ENCODE results near the gene ST8SIA2.

The ST8SIA2 gene

GRCh38 chr15:92399271-92399950, 5.7 kb downstream of the ST8SIA2 start:
- no peak for DNase-seq

- no peak for DNase-seq
Measured at GRCh38 chr15:92400573-92400972, 6.9 kb downstream of the ST8SIA2 start.

DNA sequence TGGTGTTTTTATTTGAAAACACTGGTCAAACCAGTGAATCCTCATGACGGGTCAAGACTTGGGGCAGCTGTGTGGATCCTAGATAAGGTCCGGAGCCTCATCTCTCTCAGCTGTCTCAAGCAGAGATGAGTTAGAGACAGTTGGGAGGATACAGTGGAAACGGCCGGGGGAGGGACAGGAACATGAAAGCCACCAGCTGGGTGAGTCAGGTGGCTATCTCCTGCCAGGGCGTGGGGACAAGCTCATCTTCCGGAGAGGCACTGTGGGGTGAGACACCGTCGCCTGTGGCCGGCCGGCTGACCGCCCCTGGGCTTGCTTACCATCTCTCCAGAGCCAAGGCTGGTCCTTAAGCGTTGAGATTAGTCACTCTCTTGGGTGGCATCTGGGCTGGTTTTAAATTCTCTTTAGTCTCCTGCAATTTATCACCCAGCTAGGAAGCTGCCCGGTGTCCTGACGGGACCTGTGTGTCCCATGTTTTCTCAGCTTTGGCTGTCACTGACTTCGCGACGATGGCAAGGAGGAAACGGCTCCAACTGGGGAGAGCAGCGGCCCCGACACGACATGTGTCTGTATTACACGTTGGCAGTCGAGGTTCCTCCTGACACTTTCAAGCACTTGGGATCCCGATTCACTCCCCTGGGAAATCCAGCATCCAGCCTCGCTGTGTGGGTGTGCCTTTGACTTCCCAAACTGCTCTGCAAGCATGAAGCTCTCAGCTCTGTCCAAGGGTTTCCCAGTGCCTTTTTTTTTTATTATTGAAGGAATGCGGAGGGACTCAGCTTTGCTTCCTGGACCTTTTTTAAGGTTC, 7.5 kb downstream of the ST8SIA2 start:
- no peak for DNase-seq

DNA sequence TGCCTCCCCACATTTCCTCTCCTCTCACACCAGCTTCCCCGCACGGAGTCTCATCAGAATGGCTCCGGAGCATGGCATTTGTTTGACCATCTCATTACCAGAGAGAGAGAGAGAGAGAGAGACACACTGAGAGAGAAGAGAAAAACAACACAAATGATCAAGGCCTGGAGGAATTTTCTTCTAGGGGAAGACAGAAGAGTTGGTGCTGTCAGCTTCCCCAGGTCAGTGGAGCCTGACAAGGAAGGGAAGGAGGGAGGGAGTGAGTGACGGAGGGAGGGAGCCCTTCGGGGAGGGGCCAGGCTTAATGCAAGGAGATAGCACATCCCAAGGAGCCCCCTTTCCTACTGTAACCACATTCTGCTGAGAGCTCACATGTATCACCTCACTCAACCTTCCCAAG, 9.1 kb downstream of the ST8SIA2 start:
- DNase-seq, result peak; percentile 37

GRCh38 chr15:92405942-92406341, 12.3 kb downstream of the ST8SIA2 start:
- no peak for DNase-seq

GRCh38 chr15:92407321-92407720, 13.6 kb downstream of the ST8SIA2 start:
- DNase-seq, result no peak

- DNase-seq, result no peak
Measured at GRCh38 chr15:92407916-92408315, 14.2 kb downstream of the ST8SIA2 start.

DNA sequence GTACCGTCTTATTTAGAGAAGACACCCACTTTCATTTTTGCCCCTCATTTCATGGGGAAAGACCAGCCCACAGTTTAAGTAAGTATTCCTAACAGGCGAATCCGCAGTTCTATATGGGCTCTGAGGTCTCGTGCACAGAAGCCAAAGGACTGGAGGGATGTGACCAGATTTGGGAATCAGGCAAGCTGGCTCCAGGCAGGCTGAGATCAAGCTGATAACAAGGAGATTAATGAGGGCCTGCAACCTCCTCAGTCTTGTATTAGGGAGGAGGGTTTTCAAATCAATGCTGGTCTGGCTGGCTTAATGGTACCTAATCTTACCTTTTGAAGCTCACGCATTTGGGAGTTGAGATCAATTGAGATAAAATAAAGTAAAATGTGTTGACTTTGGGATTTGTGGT, 15.3 kb downstream of the ST8SIA2 start:
- no peak for DNase-seq

GRCh38 chr15:92409521-92409920, 15.8 kb downstream of the ST8SIA2 start:
- DNase-seq, result no peak

DNA sequence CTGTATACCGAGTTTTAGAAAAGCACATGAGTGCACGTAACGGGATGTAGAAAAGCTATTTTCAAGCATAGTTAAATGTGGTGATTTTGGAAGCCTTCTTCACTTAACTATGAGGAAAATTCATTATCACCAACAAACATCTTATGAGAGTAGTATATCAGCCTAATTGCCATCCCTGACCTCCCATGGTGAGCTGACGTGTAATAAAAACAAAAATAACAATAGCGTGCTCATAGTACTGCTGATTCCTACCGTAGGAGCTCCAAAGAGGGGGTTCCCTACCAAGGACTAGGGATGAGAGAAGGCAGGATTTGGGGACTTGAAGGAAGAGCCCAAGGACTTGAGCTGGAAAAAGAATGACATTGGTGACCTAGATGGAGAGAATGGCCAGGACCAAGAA, 16.9 kb downstream of the ST8SIA2 start:
- DNase-seq, result no peak

- DNase-seq, result no peak
Measured at GRCh38 chr15:92411256-92411655, 17.6 kb downstream of the ST8SIA2 start.

- DNase-seq, result peak; percentile 22
Measured at GRCh38 chr15:92413510-92413909, 19.8 kb downstream of the ST8SIA2 start.

DNA sequence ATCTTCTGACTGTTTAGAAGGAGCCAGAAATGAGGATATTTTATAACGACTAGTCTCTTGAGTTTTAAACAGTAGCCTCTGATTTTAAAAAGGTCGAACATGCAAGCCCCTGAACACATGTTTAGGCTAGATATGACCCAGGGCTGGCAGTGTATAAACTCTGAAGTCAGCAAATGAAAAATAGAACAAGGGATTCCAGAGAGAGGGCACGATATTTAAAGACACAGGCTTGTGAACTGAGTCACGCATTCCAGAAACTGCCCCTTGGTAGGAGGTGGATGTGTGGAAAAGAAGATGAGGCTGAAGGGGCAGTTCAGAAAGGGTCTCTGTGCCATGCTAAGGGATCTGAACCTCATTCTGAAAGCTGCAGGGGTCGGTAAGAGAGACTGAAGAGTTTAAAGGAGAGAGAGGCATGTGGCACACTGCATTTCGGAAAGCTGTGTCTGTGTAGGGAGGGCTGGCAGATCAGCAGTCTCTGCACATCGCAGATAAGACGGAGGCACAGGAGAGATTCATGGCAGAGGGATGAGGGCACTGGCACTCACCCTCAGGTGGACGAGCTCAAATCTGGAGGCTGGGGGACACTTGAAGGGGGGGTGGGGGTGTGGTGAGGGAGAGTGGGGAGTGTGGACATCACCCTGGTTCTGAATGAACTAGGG, 22.1 kb downstream of the ST8SIA2 start:
- DNase-seq, result no peak

DNA sequence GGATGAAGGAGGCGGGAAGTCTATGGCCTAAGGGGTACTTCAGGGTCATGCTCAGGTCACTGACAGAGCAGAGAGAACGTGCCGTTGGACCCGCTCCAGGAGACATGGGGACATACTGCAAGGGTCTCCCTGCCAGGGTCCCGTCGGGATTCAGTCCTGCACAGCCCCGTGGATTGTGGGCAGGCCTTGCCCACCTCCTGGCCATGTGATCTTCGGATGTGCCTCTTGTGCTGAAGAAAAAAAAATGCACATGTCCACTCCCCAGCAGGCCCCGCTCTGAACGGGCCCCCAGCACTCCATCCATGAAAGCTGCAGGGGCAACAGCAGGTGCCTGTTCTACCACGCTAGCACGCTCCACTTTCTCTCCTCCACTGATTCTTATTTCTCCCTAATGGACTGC, 22.9 kb downstream of the ST8SIA2 start:
- DNase-seq, result no peak

GRCh38 chr15:92417716-92418115, 24.0 kb downstream of the ST8SIA2 start:
- DNase-seq, result no peak

DNA sequence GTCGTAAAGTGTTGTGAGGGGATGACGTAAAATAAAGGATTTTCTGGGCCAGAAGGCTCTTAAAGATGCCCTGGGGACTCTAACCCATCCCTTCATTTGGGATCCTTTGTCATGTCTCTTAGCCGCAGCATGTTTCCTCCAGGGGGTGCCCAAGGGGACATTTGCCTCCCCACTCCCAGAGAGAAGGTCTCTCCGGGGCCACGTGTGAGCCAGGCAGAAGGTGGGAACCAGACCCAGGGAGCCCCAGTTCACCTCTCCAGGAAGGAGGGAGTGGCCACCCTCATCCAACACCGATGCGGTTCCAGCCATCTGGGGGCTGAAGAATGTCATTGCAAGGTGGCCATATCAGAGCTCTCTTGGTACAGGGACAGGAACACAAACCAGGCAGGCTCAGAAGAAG, 25.2 kb downstream of the ST8SIA2 start:
- DNase-seq, result no peak

GRCh38 chr15:92421976-92422375, 28.3 kb downstream of the ST8SIA2 start:
- DNase-seq, result no peak

GRCh38 chr15:92425578-92426225, 32.0 kb downstream of the ST8SIA2 start:
- no peak for DNase-seq

DNA sequence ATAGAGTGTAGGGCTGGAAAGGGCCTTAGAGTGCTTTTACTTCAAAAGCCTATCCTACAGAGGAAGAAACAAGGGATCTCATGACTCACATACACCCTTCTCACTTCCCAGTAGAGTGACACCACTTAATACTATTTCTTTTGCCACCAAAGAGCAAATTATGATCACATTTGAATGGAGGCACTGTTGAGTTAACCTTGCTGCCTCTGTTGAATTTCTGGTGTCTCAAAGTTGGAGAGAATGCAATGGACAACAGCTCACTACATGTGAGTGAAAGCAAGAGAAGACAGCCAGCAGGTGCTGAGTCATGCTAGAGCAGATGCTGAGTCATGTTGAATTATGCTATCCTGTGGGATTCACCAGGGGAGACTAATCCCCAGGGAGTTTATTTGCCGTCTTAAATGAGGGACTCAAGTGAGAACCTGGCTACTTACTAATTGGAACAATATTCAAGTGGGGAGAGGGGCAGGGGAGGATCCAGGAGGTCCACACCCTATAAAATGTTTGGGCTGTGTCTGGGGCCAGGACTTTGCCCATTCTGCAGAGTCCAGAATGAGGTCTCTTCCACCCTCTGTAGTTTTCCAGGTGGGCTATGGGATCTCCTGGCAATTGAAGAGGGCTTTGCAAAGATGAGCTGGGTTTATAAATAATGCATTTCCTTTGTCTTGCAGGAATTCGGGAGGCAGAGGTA, 35.8 kb downstream of the ST8SIA2 start:
- DNase-seq, result peak; percentile 41

DNA sequence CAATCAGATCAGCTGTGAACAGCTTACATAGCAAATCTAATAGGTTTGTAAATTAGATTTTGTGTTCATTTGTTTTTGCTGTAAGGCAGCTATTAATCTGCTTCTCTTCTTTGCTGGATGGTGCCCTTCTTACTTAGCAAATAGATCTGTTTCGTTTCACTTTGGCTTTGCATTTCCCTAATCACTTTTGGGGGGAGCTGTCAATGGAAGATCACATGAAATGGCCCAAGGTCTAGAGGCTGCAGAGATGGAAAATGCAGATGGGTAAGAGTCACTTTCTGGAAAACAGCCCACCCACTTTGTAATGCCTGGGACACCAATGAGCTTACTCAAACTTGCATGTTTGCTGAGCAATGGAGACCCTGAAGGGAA, 36.4 kb downstream of the ST8SIA2 start:
- no peak for DNase-seq

DNA sequence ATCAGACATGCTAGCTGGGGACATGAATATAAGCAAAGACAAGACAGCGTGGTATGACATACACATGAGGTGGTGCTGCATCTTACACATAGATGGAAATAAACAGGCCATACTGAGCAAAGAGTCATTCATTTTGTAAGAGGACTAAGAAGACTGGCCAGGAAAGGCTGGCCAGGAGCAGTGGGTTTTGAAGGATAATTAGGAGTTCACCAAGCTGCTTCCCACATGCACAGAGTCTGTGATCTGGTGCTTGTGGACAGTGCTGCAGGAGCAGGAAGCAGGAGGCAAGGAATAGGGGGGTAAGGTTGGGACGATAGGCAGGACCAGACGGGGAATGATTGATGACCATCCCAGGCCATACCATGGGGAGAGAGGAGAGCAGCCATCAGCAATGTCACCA, 41.5 kb downstream of the ST8SIA2 start:
- DNase-seq, result no peak

DNA sequence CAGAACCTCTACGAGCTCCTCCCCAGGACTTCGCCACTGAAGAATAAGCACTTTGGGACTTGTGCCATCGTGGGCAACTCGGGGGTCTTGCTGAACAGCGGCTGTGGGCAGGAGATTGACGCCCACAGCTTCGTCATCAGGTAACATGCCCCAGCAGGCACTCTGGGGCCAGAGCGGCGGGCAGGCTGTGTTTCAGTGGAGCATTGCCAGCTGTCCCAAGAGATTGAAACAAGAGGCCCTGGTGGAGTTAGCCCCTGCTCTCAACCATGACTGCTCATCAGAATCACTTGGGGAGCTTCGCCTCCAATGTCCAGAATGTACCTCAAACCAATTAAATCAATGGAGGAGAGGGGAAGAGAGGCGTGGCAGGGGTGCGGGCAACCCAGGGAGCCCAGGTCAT, 44.8 kb downstream of the ST8SIA2 start:
- DNase-seq, result no peak

DNA sequence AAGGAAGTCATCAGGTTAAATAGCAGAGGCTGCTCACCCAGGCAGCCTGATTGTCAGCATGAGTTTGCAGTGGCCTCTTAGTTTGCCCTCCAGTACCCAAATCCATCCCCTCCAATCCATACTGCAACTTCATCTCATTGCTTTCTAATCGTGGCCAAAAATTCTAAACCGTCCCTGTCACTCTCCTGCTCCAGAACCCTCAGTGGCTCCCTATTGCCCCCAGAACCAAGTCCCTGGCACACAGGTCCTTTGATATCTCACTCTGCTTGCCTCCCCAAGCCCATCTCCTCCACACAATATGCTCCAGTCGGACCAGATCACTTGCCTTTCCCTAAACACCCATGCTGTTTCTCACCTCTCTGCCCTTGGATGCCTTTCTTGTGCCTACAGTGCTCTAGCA, 49.7 kb downstream of the ST8SIA2 start:
- DNase-seq, result no peak
